BLaER1 treated with 17β-estradiol and CSF1 and Interleukin-3, amounts not matched to agents 10 nM and 100 nM (cell line): Measurements from ENCODE around the gene ATPAF1.
A peak's percentile ranks its signal among the peaks of the same experiment; 100 is the strongest.

Source experiments
- H3K27ac ChIP-seq, 11 experiments: shearing (Covaris generic); formaldehyde crosslinking; 2 replicates each; pipeline ENCODE4 v1.8.1; 2022
- H3K27me3 ChIP-seq, 11 experiments: shearing (Covaris generic); formaldehyde crosslinking; 2 replicates each; pipeline ENCODE4 v1.8.1; 2022
- H3K36me3 ChIP-seq, 11 experiments: shearing (Covaris generic); formaldehyde crosslinking; 2 replicates each; pipeline ENCODE4 v1.8.1; 2022
- H3K4me1 ChIP-seq, 10 experiments: shearing (Covaris generic); formaldehyde crosslinking; 2 replicates each; pipeline ENCODE4 v1.8.1; 2022
- H3K4me2 ChIP-seq, 11 experiments: shearing (Covaris generic); formaldehyde crosslinking; 2 replicates each; pipeline ENCODE4 v1.8.1; 2022
- H3K4me3 ChIP-seq, 10 experiments: shearing (Covaris generic); formaldehyde crosslinking; 2 replicates each; pipeline ENCODE4 v1.8.1; 2022
- H3K9ac ChIP-seq, 11 experiments: shearing (Covaris generic); formaldehyde crosslinking; 2 replicates each; pipeline ENCODE4 v1.8.1; 2022
- H3K9me3 ChIP-seq, 11 experiments: shearing (Covaris generic); formaldehyde crosslinking; replicated peaks in 1 of 11; 2 replicates each; pipeline ENCODE4 v1.8.1; 2022
- H4K20me1 ChIP-seq, 11 experiments: shearing (Covaris generic); formaldehyde crosslinking; 2 replicates each; pipeline ENCODE4 v1.8.1; 2022
- Cebpa-rat ChIP-seq, 11 experiments: shearing (Covaris generic); IDR thresholded peaks; 2 replicates each; pipeline ENCODE4 v1.8.1; 2022

ATPAF1 gene

DNA sequence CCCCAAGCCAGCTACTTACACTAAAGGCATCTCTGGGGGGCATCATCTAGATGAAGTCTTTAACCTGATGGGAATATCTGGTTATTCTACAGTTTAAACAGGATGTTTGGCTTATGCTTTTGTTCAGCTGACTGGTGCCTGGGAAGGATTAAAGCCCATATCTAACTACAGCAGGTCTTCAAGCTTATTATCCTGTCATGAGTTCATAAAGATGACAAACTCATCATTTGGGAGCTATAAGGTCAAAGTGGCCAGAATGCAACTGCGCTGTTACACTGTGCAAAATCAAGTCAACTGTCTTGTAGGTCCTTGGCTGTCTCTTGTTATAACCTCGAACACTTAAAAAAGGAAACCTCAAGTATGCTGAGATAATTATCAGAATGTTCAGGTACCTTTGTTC lies 33.0 kb downstream of the ATPAF1 start:
- Histone ChIP-seq H4K20me1 (no peaks in the 10 kb centered on the region), H3K9ac (no peak overlapping the region)

DNA sequence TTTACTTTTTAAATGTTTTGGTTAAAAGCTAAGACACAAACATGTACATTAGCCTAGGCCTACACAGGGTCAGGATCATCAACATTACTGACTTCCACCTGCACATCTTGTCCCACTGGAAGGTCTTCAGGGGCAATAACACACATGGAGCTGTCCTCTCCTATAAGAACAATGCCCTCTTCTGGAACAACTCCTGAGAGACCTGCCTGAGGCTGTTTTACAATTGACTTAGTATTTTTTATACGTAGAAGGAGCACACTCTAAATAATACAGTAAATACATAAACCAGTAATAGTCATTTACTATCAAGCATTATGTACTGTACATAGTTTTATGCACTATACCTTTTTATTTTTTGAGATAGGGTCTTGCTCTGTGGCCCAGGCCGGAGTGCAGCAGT lies 37.4 kb downstream of the ATPAF1 start:
- no peak overlapping the region for H3K4me3 ChIP-seq
- no peak overlapping the region for H3K27ac ChIP-seq
- no peak for TF ChIP-seq Cebpa-rat (IDR thresholded peaks at IDR 0.05)
- peaks cover 33 to 65% (median 51%) of the 10 kb centered on the region in 11 experiments for H3K36me3 ChIP-seq
- H3K9me3 ChIP-seq = no peaks in the 10 kb centered on the region
- no peak overlapping the region for H3K4me2 ChIP-seq
- H3K27me3 ChIP-seq = no peaks in the 10 kb centered on the region
- no peak overlapping the region for H3K9ac ChIP-seq
- no peaks in the 10 kb centered on the region for H3K4me1 ChIP-seq
- no peaks in the 10 kb centered on the region for H4K20me1 ChIP-seq

More for the DNA sequence above, 33.0 kb downstream of the ATPAF1 start:
- Histone ChIP-seq H3K4me2 (no peak overlapping the region), H3K27me3 (no peaks in the 10 kb centered on the region), H3K36me3 (peaks cover 49 to 79% (median 59%) of the 10 kb centered on the region in 11 experiments), H3K27ac (no peak overlapping the region), H3K4me3 (no peak overlapping the region), H3K9me3 (no peaks in the 10 kb centered on the region), H3K4me1 (peaks cover 0 to 1% (median 0%) of the 10 kb centered on the region in 10 experiments; a peak in 5 of 20 replicates)
- no peak for TF ChIP-seq Cebpa-rat (IDR thresholded peaks at IDR 0.05)

DNA sequence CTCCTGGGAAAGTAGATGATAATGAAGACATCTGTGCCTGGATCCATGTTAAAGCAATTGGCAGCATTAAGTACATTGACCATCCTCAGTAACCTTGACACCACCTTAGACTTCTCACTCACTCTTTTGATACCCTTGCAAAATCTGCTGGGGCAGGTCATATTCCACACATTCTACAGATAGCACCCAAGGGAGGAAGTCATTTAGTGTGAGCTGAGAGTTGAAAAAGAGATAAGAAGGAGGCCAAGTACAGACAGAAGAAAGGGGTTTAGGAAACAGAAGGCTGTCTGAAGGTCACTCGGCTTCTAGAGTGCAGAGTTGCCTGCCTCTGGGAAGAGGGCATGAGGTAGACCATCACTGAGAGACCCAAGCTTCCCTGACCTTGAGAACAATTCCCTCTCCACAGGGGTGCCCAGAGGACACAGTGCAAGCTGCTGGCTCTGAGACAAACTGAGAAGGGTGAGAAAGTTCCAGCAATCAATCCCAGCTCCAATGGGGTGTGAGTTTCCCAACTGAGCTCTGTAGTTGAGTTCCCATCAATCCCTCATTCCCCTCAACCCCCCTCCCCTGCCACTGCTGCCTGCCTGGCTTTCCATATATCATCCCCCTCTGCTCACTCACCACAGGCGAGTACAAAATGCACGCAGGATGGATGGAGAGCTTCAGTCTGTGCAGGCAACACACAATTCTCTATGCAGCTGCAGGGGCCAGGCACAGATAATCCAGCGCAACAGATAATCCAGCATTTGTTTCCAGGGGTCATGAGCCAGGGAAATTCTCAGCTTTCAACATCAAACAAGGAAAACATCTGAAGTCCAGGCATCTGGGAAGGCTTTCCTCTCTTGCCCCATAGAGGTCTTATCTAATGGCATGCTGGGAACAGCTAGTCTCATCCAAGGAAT lies 44.2 kb downstream of the ATPAF1 start:
- Histone ChIP-seq H3K9me3 (no peaks in the 10 kb centered on the region), H3K36me3 (no peaks in the 10 kb centered on the region), H3K27me3 (no peaks in the 10 kb centered on the region), H3K27ac (no peak overlapping the region), H4K20me1 (no peaks in the 10 kb centered on the region; a peak in 1 of 22 replicates), H3K9ac (no peak overlapping the region), H3K4me2 (peak overlapping the region in 7 of 11 experiments; percentile 6 to 34 (median 24); a peak in 6 of 22 replicates), H3K4me1 (peaks cover 32 to 47% (median 34%) of the 10 kb centered on the region in 10 experiments), H3K4me3 (no peak overlapping the region)
- TF ChIP-seq Cebpa-rat (IDR thresholded peaks at IDR 0.05) = no peak

DNA sequence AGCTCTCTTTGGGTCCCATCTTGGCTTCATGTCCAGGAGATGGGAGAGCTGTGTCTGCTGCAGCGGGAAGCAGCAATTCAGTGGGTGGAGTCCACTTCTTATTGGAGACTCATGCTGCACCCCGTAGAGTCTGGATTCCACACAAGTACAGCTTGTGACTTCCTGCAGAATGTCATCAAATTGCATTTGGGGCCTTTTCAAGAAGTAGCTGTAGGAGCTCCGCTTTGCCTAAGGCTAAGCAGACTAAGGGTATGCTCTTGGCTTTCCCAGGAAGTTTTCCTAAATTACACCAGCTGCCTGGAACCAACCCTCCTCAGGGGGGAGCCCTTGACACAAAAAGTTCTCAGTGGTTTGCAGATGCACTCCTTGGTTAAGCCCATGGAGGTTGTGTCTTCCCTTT lies 45.8 kb downstream of the ATPAF1 start:
- H3K9ac ChIP-seq = no peak overlapping the region

DNA sequence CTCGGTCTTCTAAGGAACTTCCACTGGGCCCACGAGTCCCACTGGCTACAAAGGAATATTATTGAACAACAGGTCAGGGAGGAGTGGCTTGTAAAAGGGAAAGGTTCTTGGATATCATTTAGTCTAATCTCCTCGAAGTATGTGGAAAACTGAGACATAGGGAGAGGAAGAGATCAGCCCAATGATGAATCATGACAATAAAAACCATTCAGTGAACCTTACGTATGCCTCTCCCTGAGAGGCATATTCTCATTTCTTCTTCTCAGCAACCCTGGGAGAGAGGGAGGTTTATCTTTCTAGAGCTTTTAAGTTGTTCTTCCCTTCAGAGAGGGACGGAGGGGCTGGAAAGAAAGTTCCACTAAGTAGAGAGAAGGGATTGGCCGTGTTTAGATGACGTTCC lies 46.2 kb downstream of the ATPAF1 start:
- Histone ChIP-seq H3K9me3 (no peaks in the 10 kb centered on the region), H3K27ac (no peak overlapping the region), H3K4me1 (peaks cover 52 to 68% (median 55%) of the 10 kb centered on the region in 10 experiments), H3K27me3 (no peaks in the 10 kb centered on the region), H3K4me2 (peak overlapping the region in 3 of 11 experiments; percentile 19 to 33 (median 25); a peak in 2 of 22 replicates), H3K4me3 (no peak overlapping the region), H3K9ac (no peak overlapping the region), H3K36me3 (no peaks in the 10 kb centered on the region), H4K20me1 (no peaks in the 10 kb centered on the region; a peak in 1 of 22 replicates)
- no peak for TF ChIP-seq Cebpa-rat (IDR thresholded peaks at IDR 0.05)

More for the DNA sequence above, 45.8 kb downstream of the ATPAF1 start:
- H3K9me3 ChIP-seq = no peaks in the 10 kb centered on the region
- no peaks in the 10 kb centered on the region; a peak in 1 of 22 replicates for H4K20me1 ChIP-seq
- H3K36me3 ChIP-seq = no peaks in the 10 kb centered on the region
- H3K27me3 ChIP-seq = no peaks in the 10 kb centered on the region
- peaks cover 48 to 64% (median 51%) of the 10 kb centered on the region in 10 experiments for H3K4me1 ChIP-seq
- H3K27ac ChIP-seq = no peak overlapping the region
- no peak for TF ChIP-seq Cebpa-rat (IDR thresholded peaks at IDR 0.05)
- no peak overlapping the region for H3K4me3 ChIP-seq
- H3K4me2 ChIP-seq = peak overlapping the region in 3 of 11 experiments; percentile 19 to 33 (median 25); a peak in 2 of 22 replicates

DNA sequence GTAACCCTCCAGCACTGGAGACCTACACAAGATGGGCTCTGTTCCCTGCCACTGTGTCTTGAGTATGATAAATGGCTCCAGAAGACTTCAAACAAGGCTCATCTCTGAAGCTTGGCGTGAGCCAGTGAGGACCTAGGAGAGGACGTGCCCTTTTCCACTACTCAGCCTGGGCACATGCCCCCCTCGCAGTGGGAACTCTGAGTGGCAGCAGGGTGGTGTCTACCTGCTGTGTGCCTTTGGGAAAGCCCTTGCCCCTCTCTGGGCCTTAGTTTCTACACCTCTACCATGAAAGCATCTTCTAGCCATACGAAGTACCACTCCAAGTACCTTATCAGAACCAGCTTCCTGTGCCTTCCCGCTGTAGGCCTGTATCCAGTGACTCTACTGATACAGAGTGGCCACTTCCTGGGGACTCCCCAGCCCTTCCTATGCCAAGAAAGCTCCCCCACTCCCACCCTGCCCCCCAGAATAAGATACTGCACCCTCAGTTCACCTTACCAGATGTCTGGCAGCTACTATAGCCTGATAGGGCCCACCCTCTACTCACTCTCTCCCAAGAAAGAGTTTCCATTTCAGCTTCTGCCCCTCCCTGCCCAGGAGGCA lies 48.4 kb downstream of the ATPAF1 start:
- no peaks in the 10 kb centered on the region for H3K36me3 ChIP-seq
- H3K27ac ChIP-seq = peak overlapping the region in 10 of 11 experiments; percentile 33 to 90 (median 80); a peak in 19 of 22 replicates
- peaks cover 66 to 84% (median 72%) of the 10 kb centered on the region in 10 experiments for H3K4me1 ChIP-seq
- peaks cover 0 to 11% (median 0%) of the 10 kb centered on the region in 11 experiments; a peak in 6 of 22 replicates for H4K20me1 ChIP-seq
- peak overlapping the region in 8 of 11 experiments; percentile 14 to 68 (median 56); a peak in 12 of 22 replicates for H3K9ac ChIP-seq
- no peak for TF ChIP-seq Cebpa-rat (IDR thresholded peaks at IDR 0.05)
- H3K4me3 ChIP-seq = no peak overlapping the region
- H3K4me2 ChIP-seq = peak overlapping the region; percentile 80 to 99 (median 94)
- no peaks in the 10 kb centered on the region for H3K27me3 ChIP-seq
- no peaks in the 10 kb centered on the region for H3K9me3 ChIP-seq

DNA sequence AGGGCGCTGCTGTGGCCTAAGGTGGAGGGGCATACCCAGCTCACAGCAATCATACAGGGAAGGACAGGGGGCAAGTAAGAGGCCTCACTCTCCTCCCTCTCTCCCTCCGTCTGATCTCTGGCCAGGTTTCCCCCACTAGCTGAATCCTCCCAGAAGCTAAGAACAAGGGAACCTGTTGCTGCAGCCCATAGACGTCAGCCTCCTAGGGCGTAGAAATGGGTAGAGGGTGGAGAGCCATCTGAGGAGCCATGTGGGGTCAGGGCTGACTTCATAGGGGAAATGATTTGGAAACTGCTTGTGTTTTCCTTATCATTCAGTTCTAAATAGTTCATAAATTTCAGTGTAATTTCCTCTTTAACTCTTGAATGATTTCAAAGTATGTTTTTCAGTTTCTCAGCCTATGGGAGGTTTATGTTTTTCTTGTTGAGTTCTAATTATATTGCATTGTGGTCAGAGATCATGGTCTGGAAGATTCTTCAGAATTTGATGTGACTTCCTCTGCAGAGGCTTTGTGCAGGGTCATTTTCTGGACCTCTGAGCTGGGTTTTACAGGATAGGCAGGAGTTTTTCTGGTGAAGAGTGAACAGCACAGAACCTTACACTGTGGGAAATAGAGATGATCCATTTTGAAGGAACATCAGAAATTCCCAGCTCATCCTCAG lies 49.3 kb downstream of the ATPAF1 start:
- Histone ChIP-seq H3K4me2 (peak overlapping the region; percentile 80 to 99 (median 94)), H4K20me1 (peaks cover 0 to 20% (median 4%) of the 10 kb centered on the region in 11 experiments; a peak in 6 of 22 replicates), H3K4me1 (peaks cover 73 to 88% (median 77%) of the 10 kb centered on the region in 10 experiments), H3K27ac (peak overlapping the region; percentile 47 to 90 (median 81); a peak in 21 of 22 replicates), H3K27me3 (no peaks in the 10 kb centered on the region), H3K9ac (peak overlapping the region; percentile 40 to 82 (median 56); a peak in 19 of 22 replicates), H3K4me3 (0 out of 20 replicates have a peak overlapping the region, but pooled peaks of 1 of the 10 experiments have one; percentile 3), H3K36me3 (no peaks in the 10 kb centered on the region), H3K9me3 (no peaks in the 10 kb centered on the region)
- no peak for TF ChIP-seq Cebpa-rat (IDR thresholded peaks at IDR 0.05)

DNA sequence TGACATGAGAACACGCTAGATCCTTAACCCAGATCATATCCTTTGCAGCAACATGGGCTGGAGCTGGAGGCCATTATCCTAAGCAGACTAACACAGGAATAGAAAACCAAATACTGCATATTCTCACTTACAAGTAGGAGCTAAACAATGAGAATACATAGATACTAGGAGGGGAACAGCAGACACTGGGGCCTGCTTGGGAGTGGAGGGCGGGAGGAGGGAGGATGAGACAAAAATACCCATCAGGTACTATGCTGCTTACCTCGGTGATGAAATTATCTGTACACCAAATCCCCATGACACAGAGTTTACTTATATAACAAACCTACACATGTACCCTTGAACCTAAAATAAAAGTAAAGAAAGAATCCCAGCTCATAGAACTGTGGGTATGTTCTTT lies 50.3 kb downstream of the ATPAF1 start:
- H4K20me1 ChIP-seq = peaks cover 0 to 24% (median 4%) of the 10 kb centered on the region in 11 experiments; a peak in 8 of 22 replicates
- H3K27me3 ChIP-seq = no peaks in the 10 kb centered on the region
- peaks cover 79 to 92% (median 82%) of the 10 kb centered on the region in 10 experiments for H3K4me1 ChIP-seq
- H3K4me3 ChIP-seq = 0 out of 20 replicates have a peak overlapping the region, but pooled peaks of 1 of the 10 experiments have one; percentile 71
- no peak for TF ChIP-seq Cebpa-rat (IDR thresholded peaks at IDR 0.05)
- no peaks in the 10 kb centered on the region for H3K9me3 ChIP-seq
- H3K27ac ChIP-seq = peak overlapping the region in 9 of 11 experiments; percentile 55 to 90 (median 82); a peak in 17 of 22 replicates
- peak overlapping the region in 4 of 11 experiments; percentile 63 to 90 (median 84); a peak in 6 of 22 replicates for H3K9ac ChIP-seq
- H3K36me3 ChIP-seq = peaks cover 0 to 5% (median 4%) of the 10 kb centered on the region in 11 experiments; a peak in 14 of 22 replicates
- peak overlapping the region; percentile 80 to 99 (median 94) for H3K4me2 ChIP-seq
